MM.1S (cell line): ENCODE measurements around the gene NINJ1.

Source experiments
- EZH2phosphoT487 ChIP-seq: fragments of 300-600 bp; sonication (generic); IDR thresholded peaks from 2 replicates; pipeline ENCODE4 v1.6.1; 2018; ENCODE audit warnings: antibody characterized with exemption, low read length
- TF ChIP-seq, protein P1 (sequence below): fragments of 300-600 bp; sonication (generic); IDR thresholded peaks from 2 replicates; pipeline ENCODE4 v1.5.1; 2016; ENCODE audit warnings: antibody characterized with exemption, low read length, mixed read lengths

DNA sequence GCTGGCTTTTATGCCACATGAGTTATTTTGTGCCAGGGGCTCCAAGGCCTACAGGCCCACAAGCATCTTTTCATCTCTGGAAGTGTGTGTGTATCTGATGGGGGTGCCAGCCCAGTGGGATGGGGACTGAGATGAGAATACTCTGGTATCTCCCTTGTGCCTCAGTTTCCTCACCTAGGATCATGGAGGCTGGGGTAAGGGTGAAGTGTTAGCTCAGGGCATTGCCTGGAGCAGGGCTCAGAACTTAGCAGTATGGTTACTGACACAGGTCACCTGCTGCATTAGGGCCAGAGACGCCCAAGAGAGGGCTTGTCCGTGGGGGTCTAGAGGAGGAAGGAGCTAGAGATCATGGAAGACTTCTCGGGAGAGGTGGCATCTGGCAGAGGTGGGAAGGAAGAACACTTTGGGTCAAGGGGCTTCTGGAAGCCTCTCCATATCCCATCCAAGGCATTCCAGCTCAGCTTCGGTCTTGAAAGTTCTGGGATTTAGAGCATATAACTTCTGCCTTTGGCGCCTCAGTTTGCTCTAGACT is 49.1 kb upstream of the NINJ1 start:
- TF ChIP-seq EZH2phosphoT487 = no peak
- TF ChIP-seq, protein P1, sequence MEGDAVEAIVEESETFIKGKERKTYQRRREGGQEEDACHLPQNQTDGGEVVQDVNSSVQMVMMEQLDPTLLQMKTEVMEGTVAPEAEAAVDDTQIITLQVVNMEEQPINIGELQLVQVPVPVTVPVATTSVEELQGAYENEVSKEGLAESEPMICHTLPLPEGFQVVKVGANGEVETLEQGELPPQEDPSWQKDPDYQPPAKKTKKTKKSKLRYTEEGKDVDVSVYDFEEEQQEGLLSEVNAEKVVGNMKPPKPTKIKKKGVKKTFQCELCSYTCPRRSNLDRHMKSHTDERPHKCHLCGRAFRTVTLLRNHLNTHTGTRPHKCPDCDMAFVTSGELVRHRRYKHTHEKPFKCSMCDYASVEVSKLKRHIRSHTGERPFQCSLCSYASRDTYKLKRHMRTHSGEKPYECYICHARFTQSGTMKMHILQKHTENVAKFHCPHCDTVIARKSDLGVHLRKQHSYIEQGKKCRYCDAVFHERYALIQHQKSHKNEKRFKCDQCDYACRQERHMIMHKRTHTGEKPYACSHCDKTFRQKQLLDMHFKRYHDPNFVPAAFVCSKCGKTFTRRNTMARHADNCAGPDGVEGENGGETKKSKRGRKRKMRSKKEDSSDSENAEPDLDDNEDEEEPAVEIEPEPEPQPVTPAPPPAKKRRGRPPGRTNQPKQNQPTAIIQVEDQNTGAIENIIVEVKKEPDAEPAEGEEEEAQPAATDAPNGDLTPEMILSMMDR = no peak
